Adipocyte (in vitro differentiated cells): ENCODE data around the gene SAPCD2.

ENCODE experiments used
- DNase-seq: peaks from one replicate; pipeline ENCODE4 v3.0.0-alpha.2; 2015; ENCODE audit warnings: low read depth
- H3K27me3 ChIP-seq: replicated peaks from 2 replicates; pipeline ENCODE4 v1.7.0; 2013; ENCODE audit warnings: mild to moderate bottlenecking, low read length, moderate library complexity; ENCODE audit not compliant: control insufficient read depth, insufficient read depth
- H3K36me3 ChIP-seq: 2 replicates; pipeline ENCODE4 v1.7.0; 2013; ENCODE audit warnings: low read length, mild to moderate bottlenecking, moderate library complexity; ENCODE audit not compliant: control insufficient read depth, insufficient read depth, severe bottlenecking
- H3K4me1 ChIP-seq: 2 replicates; pipeline ENCODE4 v1.7.0; 2013; ENCODE audit warnings: mild to moderate bottlenecking, low read length, moderate library complexity; ENCODE audit not compliant: control insufficient read depth, insufficient read depth
- H3K4me3 ChIP-seq: 2 replicates; pipeline ENCODE4 v1.7.0; 2013; ENCODE audit warnings: mild to moderate bottlenecking, low read length, moderate library complexity
- H3K9ac ChIP-seq: 2 replicates; pipeline ENCODE4 v1.7.0; 2013; ENCODE audit warnings: mild to moderate bottlenecking, low read length, moderate library complexity
- H3K9me3 ChIP-seq: 2 replicates; pipeline ENCODE4 v1.7.0; 2013; ENCODE audit warnings: mild to moderate bottlenecking, low read length, moderate library complexity; ENCODE audit not compliant: control insufficient read depth

The SAPCD2 gene

DNA sequence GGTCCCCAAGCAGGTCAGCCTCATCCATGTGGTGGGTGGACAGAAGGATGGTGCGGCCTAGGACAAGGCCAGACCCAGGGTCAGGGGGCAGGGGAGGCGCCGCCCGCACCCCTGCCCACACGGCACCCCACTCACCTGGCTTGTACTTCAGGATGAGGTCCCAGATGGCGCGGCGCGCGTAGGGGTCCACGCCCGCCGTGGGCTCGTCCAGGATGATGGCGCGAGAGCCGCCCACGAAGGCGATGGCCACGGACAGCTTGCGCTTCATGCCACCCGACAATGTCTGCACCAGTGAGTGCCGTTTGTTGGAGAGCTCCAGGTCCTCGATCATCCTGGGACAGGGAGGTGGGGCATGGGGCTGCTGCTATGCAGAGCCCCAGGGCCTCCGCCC, 54.8 kb downstream of the SAPCD2 start:
- Histone ChIP-seq H3K4me1 (no peaks in the 10 kb centered on the region), H3K4me3 (no peak overlapping the region), H3K9me3 (no peaks in the 10 kb centered on the region), H3K27me3 (no peaks in the 10 kb centered on the region), H3K36me3 (peaks cover 23% of the 10 kb centered on the region), H3K9ac (no peak overlapping the region)
- no peak for DNase-seq

DNA sequence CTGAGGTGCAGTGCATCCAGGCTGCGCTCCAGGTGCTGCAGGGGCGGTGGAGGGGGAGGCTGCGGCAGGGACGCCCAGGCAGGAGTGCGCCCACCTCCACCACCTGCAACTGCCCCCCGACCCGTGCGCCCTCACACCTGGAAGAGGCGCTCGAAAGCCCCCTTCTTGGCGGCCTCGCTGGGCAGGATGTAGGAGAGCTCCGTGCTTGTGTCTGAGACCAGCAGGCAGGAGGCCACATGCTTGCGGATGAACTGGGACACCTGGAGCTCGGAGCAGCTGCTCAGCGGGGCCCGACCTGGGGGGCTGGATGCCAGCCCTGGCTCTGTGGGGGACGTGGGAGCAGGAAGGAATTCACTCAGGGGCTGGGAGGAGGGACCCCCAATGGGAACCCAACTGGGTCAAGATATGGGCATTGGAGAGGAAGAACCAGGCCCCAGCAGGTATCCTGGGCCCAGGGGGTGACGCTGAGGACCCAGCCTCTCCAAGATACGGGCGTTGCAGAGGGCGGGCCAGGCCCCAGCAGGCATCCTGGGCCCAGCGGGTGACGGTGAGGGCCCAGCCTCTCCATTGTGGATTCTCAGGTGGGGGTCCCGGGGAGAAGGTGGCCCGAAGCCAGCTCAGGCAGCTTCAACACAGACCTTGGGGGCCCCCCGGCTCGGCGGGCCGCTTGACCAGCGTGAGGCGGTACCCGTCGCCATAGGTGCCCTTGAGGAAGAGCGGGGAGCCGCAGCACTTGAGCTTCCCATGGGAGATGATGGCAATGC, 55.4 kb downstream of the SAPCD2 start:
- no peaks in the 10 kb centered on the region for H3K27me3 ChIP-seq
- no peaks in the 10 kb centered on the region for H3K4me1 ChIP-seq
- H3K9ac ChIP-seq, result no peak overlapping the region
- no peak overlapping the region for H3K4me3 ChIP-seq
- H3K9me3 ChIP-seq, result no peaks in the 10 kb centered on the region
- DNase-seq, result no peak
- peaks cover 24% of the 10 kb centered on the region for H3K36me3 ChIP-seq

DNA sequence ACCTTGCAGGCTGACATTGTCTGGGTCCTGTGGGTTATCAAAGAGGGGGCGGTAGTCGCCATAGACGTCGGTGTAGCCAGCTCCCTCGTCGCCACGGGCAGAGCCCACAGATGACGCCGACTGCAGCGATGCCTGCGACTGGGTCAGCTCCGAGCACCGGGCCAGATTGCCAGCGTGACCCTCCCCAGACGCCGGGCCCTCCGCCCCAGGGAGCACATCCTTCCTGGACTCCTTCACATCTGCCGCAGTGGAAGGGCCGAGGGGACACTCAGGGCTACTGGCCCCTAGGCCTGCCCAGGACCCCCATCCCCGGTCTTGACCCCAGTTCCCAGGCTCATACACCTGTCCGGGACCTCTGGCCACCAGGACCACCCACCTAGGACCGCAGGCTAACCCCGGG, 56.2 kb downstream of the SAPCD2 start:
- Histone ChIP-seq H3K4me3 (no peak overlapping the region), H3K27me3 (no peaks in the 10 kb centered on the region)
- no peak for DNase-seq

DNA sequence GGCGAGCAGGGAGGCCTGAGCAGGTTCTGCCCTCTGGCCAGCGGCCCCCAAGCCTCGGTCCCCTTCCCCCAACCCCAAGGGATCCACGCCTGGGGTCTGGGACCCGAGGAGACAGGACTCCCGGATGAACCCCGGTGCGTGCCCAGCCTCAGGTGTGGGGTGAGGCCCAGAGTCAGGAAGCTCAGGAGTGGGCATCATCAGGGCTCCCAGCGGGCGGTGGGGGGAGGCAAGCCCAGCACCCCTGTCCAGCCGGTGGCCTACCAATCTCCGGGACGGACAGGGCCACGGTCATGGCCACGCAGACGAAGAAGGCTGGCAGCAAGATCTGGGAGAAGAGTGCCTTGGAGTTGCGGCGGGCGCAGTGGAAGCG, 56.8 kb downstream of the SAPCD2 start:
- Histone ChIP-seq H3K4me1 (no peaks in the 10 kb centered on the region), H3K27me3 (no peaks in the 10 kb centered on the region), H3K4me3 (no peak overlapping the region), H3K9ac (no peak overlapping the region), H3K36me3 (peaks cover 29% of the 10 kb centered on the region), H3K9me3 (no peaks in the 10 kb centered on the region)
- no peak for DNase-seq

More for the DNA sequence above, 56.2 kb downstream of the SAPCD2 start:
- Histone ChIP-seq H3K9ac (no peak overlapping the region), H3K9me3 (no peaks in the 10 kb centered on the region), H3K36me3 (peaks cover 29% of the 10 kb centered on the region), H3K4me1 (no peaks in the 10 kb centered on the region)

DNA sequence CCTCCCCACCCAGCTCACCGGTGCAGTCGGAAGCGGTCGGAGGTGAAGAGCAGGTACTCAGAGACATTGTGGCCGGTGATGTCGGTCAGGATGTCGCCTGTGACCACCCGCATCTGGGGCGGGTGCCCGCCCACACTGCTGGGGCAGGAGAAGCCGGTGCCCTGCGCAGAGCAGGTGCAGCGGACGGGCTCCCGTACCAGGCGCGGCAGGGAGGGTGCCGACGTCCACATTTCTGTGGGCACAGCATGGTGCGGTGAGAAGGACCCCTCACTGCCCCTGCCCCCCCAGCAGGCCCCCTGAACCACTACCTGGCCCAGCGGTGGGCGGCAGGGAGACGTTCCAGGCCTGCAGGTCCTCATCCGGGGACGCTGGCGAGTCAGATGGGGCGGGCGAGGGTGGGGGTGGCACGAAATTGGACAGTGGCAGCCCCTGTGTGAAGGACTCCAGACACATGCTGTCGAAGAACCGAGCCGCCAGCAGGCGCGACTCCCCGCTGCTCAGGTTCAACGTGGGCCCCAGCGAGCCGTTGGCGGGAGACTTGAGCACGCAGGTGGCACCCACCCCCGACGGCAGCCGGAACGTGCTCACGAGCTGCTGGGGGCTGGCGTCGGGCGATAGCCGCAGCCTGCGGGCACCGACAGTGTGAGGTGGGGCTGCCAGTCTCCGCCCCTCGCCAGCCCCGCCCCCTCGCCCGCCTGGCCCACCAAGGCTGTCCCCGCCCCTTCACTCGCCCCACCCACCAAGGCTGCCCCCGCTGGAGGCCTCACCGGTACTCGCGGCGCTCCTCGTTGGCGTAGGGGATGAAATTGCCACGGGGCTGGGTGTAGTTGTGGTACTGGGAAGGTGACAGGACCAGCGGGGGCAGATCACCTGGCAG, 57.4 kb downstream of the SAPCD2 start:
- Histone ChIP-seq H3K9me3 (no peaks in the 10 kb centered on the region), H3K27me3 (no peaks in the 10 kb centered on the region), H3K9ac (no peak overlapping the region), H3K4me3 (no peak overlapping the region), H3K4me1 (no peaks in the 10 kb centered on the region), H3K36me3 (peaks cover 29% of the 10 kb centered on the region)
- no peak for DNase-seq
